Liver (tissue), 9 donors: ENCODE measurements around the gene GADL1. TPM values are rescaled to one million over a fixed set of nuclear protein-coding genes. Genes with fewer than 3 reads are reported as not detected.

Source experiments
- DNase-seq: peaks from one replicate; pipeline ENCODE4 v3.0.0-alpha.2; 2017; ENCODE audit warnings: low spot score
- H3K27ac ChIP-seq, 2 donors: one replicate each; pipeline ENCODE4 v1.7.0; 2013; ENCODE audit warnings: inconsistent platforms in 2 of 2, low read length in 2 of 2, control low read depth in 1 of 2, low read depth in 1 of 2, mild to moderate bottlenecking in 1 of 2
- H3K27me3 ChIP-seq, 4 donors: one replicate each; pipeline versions ENCODE4 v1.6.1 to v1.7.0; 2013; ENCODE audit warnings: low read length in 3 of 4, inconsistent platforms in 1 of 4, mild to moderate bottlenecking in 1 of 4, moderate library complexity in 1 of 4; ENCODE audit not compliant: control insufficient read depth in 4 of 4, insufficient read depth in 4 of 4
- H3K36me3 ChIP-seq, 4 donors: one replicate each; pipeline versions ENCODE4 v1.6.1 to v1.7.0; 2013; ENCODE audit warnings: low read length in 3 of 4, mild to moderate bottlenecking in 3 of 4, low read depth in 1 of 4, moderate library complexity in 1 of 4; ENCODE audit not compliant: control insufficient read depth in 4 of 4, insufficient read depth in 3 of 4
- H3K4me1 ChIP-seq, 4 donors: one replicate each; pipeline versions ENCODE4 v1.6.1 to v1.7.0; 2013; ENCODE audit warnings: low read length in 3 of 4, mild to moderate bottlenecking in 3 of 4, moderate library complexity in 1 of 4; ENCODE audit not compliant: control insufficient read depth in 4 of 4, insufficient read depth in 4 of 4
- H3K4me3 ChIP-seq, 3 donors: one replicate each; pipeline versions ENCODE4 v1.6.1 to v1.7.0; 2013; ENCODE audit warnings: low read length in 3 of 3, control low read depth in 1 of 3, low read depth in 1 of 3, mild to moderate bottlenecking in 1 of 3
- H3K9ac ChIP-seq, 2 donors: one replicate each; pipeline ENCODE4 v1.7.0; 2013; ENCODE audit warnings: low read length in 2 of 2, mild to moderate bottlenecking in 2 of 2, moderate library complexity in 2 of 2, control low read depth in 1 of 2, low read depth in 1 of 2
- H3K9me3 ChIP-seq, 4 donors: one replicate each; pipeline versions ENCODE4 v1.6.1 to v1.7.0; 2013; ENCODE audit warnings: low read length in 3 of 4; ENCODE audit not compliant: control insufficient read depth in 4 of 4
- ATF3 ChIP-seq: IDR thresholded peaks from 2 replicates; pipeline ENCODE4 v1.6.1; 2016; ENCODE audit warnings: antibody characterized with exemption
- EGR1 ChIP-seq, 2 donors: IDR thresholded peaks; 2 replicates each; pipeline ENCODE4 v1.6.1; 2016 to 2018; ENCODE audit warnings: antibody characterized with exemption in 2 of 2, low read depth in 2 of 2
- FOXA1 ChIP-seq: IDR thresholded peaks from 2 replicates; pipeline ENCODE4 v1.6.1; 2016; ENCODE audit warnings: antibody characterized with exemption
- FOXA2 ChIP-seq: IDR thresholded peaks from 2 replicates; pipeline ENCODE4 v1.6.1; 2016; ENCODE audit warnings: antibody characterized with exemption
- GABPA ChIP-seq, 2 donors: IDR thresholded peaks in 1 of 2; conservative IDR thresholded peaks in 1 of 2; 2 replicates each; pipeline ENCODE4 v1.6.1; 2016; ENCODE audit warnings: antibody characterized with exemption in 2 of 2, mild to moderate bottlenecking in 1 of 2, moderate library complexity in 1 of 2
- HNF4A ChIP-seq, 2 donors: conservative IDR thresholded peaks; 2 replicates each; pipeline ENCODE4 v1.6.1; 2016; ENCODE audit warnings: antibody characterized with exemption in 2 of 2, mild to moderate bottlenecking in 2 of 2
- HNF4G ChIP-seq: IDR thresholded peaks from 2 replicates; pipeline ENCODE4 v1.6.1; 2016; ENCODE audit warnings: antibody characterized with exemption
- JUND ChIP-seq, 2 donors: IDR thresholded peaks; 2 replicates each; pipeline ENCODE4 v1.6.1; 2016; ENCODE audit warnings: antibody characterized with exemption in 2 of 2
- NR2F2 ChIP-seq: IDR thresholded peaks from 2 replicates; pipeline ENCODE4 v1.6.1; 2016; ENCODE audit warnings: antibody characterized with exemption
- RAD21 ChIP-seq, 2 donors: IDR thresholded peaks; 2 replicates each; pipeline ENCODE4 v1.6.1; 2016; ENCODE audit warnings: antibody characterized with exemption in 2 of 2, mild to moderate bottlenecking in 2 of 2
- REST ChIP-seq: IDR thresholded peaks from 2 replicates; pipeline ENCODE4 v1.6.1; 2016; ENCODE audit warnings: antibody characterized with exemption, mild to moderate bottlenecking
- RXRA ChIP-seq, 2 donors: IDR thresholded peaks; 2 replicates each; pipeline ENCODE4 v1.6.1; 2017 to 2018; ENCODE audit warnings: antibody characterized with exemption in 2 of 2, mild to moderate bottlenecking in 1 of 2
- SP1 ChIP-seq: IDR thresholded peaks from 2 replicates; pipeline ENCODE4 v1.6.1; 2018; ENCODE audit warnings: antibody characterized with exemption, mild to moderate bottlenecking
- TAF1 ChIP-seq: conservative IDR thresholded peaks from 2 replicates; pipeline ENCODE4 v1.6.1; 2016; ENCODE audit warnings: antibody characterized with exemption, mild to moderate bottlenecking
- YY1 ChIP-seq: IDR thresholded peaks from 2 replicates; pipeline ENCODE4 v1.6.1; 2016; ENCODE audit warnings: antibody characterized with exemption, mild to moderate bottlenecking
- ZBTB33 ChIP-seq: IDR thresholded peaks from 2 replicates; pipeline ENCODE4 v1.6.1; 2016; ENCODE audit warnings: antibody characterized with exemption
- WGBS: extraction: QIAGEN DNeasy Blood & Tissue Kit; methylation state at CpG from one replicate; pipeline ENCODE4 v1.1.7; 2013; 5-methylcytosine and 5-hydroxymethylcytosine counted together
- polyA plus RNA-seq, 2 donors: library from polyadenylated mRNA; stranded (reverse) in 1 of 2; unstranded in 1 of 2; fragments of 200-250 nt in 1 of 2; fragments of >200 nt in 1 of 2; fragmentation: Nextera tagmentation in 1 of 2; extraction: Ambion mirVana in 1 of 2; gene quantifications; one replicate each; pipeline versions ENCODE4 v1.2.1 to v1.2.3, GENCODE V29; 2013 to 2015
- total RNA-seq, 2 donors: library from RNA; depleted of rRNA; stranded (reverse); fragments of >200 nt; gene quantifications; one replicate each; pipeline ENCODE4 v1.2.3, GENCODE V29; 2014
- TF ChIP-seq, protein P1 (sequence below): fragments of 150-350 bp; IDR thresholded peaks from 2 replicates; pipeline ENCODE4 v1.5.1; 2017; ENCODE audit warnings: improper control_type of control experiment, low read depth, low read length; ENCODE audit not compliant: missing input control
- TF ChIP-seq, protein P2 (sequence below): IDR thresholded peaks from 2 replicates; pipeline ENCODE4 v1.6.1; 2016; ENCODE audit warnings: antibody characterized with exemption
- donor health status: healthy.
- donor health status: healthy.
- donor health status: healthy.
- donor health status: healthy.
- donor health status: healthy.

Gene GADL1
- total and polyA plus RNA-seq, 4 donors, result not detected

- no peaks in the 10 kb centered on the region for H3K36me3 ChIP-seq
- no peaks in the 10 kb centered on the region for H3K4me1 ChIP-seq
- H3K9ac ChIP-seq, result no peak overlapping the region
- 55% methylated on average over 2 of the region's 2 CpGs for WGBS
- no peak for DNase-seq
- no peaks in the 10 kb centered on the region for H3K27me3 ChIP-seq
- H3K27ac ChIP-seq, result no peak overlapping the region
- no peak overlapping the region for H3K4me3 ChIP-seq
- TF ChIP-seq, protein P1, sequence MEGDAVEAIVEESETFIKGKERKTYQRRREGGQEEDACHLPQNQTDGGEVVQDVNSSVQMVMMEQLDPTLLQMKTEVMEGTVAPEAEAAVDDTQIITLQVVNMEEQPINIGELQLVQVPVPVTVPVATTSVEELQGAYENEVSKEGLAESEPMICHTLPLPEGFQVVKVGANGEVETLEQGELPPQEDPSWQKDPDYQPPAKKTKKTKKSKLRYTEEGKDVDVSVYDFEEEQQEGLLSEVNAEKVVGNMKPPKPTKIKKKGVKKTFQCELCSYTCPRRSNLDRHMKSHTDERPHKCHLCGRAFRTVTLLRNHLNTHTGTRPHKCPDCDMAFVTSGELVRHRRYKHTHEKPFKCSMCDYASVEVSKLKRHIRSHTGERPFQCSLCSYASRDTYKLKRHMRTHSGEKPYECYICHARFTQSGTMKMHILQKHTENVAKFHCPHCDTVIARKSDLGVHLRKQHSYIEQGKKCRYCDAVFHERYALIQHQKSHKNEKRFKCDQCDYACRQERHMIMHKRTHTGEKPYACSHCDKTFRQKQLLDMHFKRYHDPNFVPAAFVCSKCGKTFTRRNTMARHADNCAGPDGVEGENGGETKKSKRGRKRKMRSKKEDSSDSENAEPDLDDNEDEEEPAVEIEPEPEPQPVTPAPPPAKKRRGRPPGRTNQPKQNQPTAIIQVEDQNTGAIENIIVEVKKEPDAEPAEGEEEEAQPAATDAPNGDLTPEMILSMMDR, result no peak
- no peak for TF ChIP-seq NR2F2
- no peak for TF ChIP-seq TAF1
- TF ChIP-seq EGR1 (IDR thresholded peaks at IDR 0.05; ENCODE audit: low read depth in 2 of 2), result no peak
- TF ChIP-seq, protein P2, sequence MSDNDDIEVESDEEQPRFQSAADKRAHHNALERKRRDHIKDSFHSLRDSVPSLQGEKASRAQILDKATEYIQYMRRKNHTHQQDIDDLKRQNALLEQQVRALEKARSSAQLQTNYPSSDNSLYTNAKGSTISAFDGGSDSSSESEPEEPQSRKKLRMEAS, result no peak
- no peak for TF ChIP-seq ATF3
- no peak for TF ChIP-seq FOXA2
- no peak for TF ChIP-seq GABPA (IDR thresholded peaks at IDR 0.05 in 1 of 2, conservative IDR thresholded peaks at IDR 0.05 in 1 of 2)
- TF ChIP-seq REST, result no peak
- TF ChIP-seq RXRA (IDR thresholded peaks at IDR 0.05), result no peak
- no peak for TF ChIP-seq FOXA1
- TF ChIP-seq HNF4A (conservative IDR thresholded peaks at IDR 0.05), result no peak
- no peak for TF ChIP-seq HNF4G
- TF ChIP-seq RAD21 (IDR thresholded peaks at IDR 0.05), result no peak
- no peak for TF ChIP-seq YY1
- no peak for TF ChIP-seq SP1
- no peak for TF ChIP-seq ZBTB33
- TF ChIP-seq JUND (IDR thresholded peaks at IDR 0.05), result no peak
- H3K9me3 ChIP-seq, result no peaks in the 10 kb centered on the region
Observed at GRCh38 chr3:30835667-30836066, 58.8 kb downstream of the GADL1 start.
